IPS-11a (cell line): ENCODE results near the gene OBSCN.
A peak's percentile ranks its signal among the peaks of the same experiment; 100 is the strongest.

ENCODE experiments used
- H3K4me3 ChIP-seq: one replicate; pipeline ENCODE4 v1.5.1; 2013; ENCODE audit warnings: low read depth, low read length, control low read depth

Gene OBSCN

GRCh38 chr1:228408869-228409805 is 201.3 kb downstream of the OBSCN start:
- no peak overlapping the region for H3K4me3 ChIP-seq

- H3K4me3 ChIP-seq, result no peak overlapping the region
These were observed 202.2 kb downstream of the OBSCN start for GRCh38 chr1:228410015-228410414.

- H3K4me3 ChIP-seq, result no peak overlapping the region
These were observed 202.8 kb downstream of the OBSCN start for GRCh38 chr1:228410671-228411070.

GRCh38 chr1:228411121-228411520 is 203.3 kb downstream of the OBSCN start:
- H3K4me3 ChIP-seq, result no peak overlapping the region

GRCh38 chr1:228411548-228412430 is 203.9 kb downstream of the OBSCN start:
- H3K4me3 ChIP-seq, result no peak overlapping the region

GRCh38 chr1:228413241-228414010 is 205.6 kb downstream of the OBSCN start:
- H3K4me3 ChIP-seq, result no peak overlapping the region

- H3K4me3 ChIP-seq, result no peak overlapping the region
These were observed 206.8 kb downstream of the OBSCN start for GRCh38 chr1:228414511-228415211.

GRCh38 chr1:228415221-228415620 is 207.4 kb downstream of the OBSCN start:
- H3K4me3 ChIP-seq, result no peak overlapping the region

GRCh38 chr1:228415853-228416216 is 208.0 kb downstream of the OBSCN start:
- peak overlapping the region; percentile 51 for H3K4me3 ChIP-seq

- H3K4me3 ChIP-seq, result peak within 1 kb of the TSS; percentile 51
These were observed 208.5 kb downstream of the OBSCN start, which contains the start of gene TRIM17 for GRCh38 chr1:228416217-228416933. TSS of gene TRIM17 (minus strand) at chr1:228416861. CDS start at chr1:228415072, 1,789 bp downstream.

GRCh38 chr1:228417061-228417460 is 209.2 kb downstream of the OBSCN start:
- H3K4me3 ChIP-seq, result no peak overlapping the region

- no peak overlapping the region for H3K4me3 ChIP-seq
These were observed 209.8 kb downstream of the OBSCN start for GRCh38 chr1:228417483-228418203.

- H3K4me3 ChIP-seq, result no peak overlapping the region
These were observed 213.4 kb downstream of the OBSCN start for GRCh38 chr1:228420968-228421826.

GRCh38 chr1:228423404-228424053 is 215.7 kb downstream of the OBSCN start:
- H3K4me3 ChIP-seq, result no peak overlapping the region

- no peak overlapping the region for H3K4me3 ChIP-seq
These were observed 217.1 kb downstream of the OBSCN start for GRCh38 chr1:228424685-228425660.

GRCh38 chr1:228426518-228427175 is 218.8 kb downstream of the OBSCN start:
- no peak overlapping the region for H3K4me3 ChIP-seq
